COLO668 (cell line): ENCODE data around the gene ARTN.

ENCODE experiments used
- DNase-seq: peaks from one replicate; lab custom pipeline; 2025; ENCODE audit not compliant: unreplicated experiment; lab: John Stamatoyannopoulos, UW

Gene ARTN

GRCh38 chr1:43947061-43947873 lies 13.7 kb downstream of the ARTN start:
- peak; percentile 57 for DNase-seq

GRCh38 chr1:43947874-43948437 lies 14.4 kb downstream of the ARTN start:
- no peak for DNase-seq

GRCh38 chr1:43949678-43950077 lies 16.1 kb downstream of the ARTN start:
- DNase-seq, result peak; percentile 30

- no peak for DNase-seq
Observed at GRCh38 chr1:43951021-43951985, 17.7 kb downstream of the ARTN start.

- DNase-seq, result no peak
Observed at GRCh38 chr1:43952731-43953346, 19.2 kb downstream of the ARTN start.

GRCh38 chr1:43953361-43953760 lies 19.8 kb downstream of the ARTN start:
- DNase-seq, result no peak

- DNase-seq, result no peak
Observed at GRCh38 chr1:43954036-43954435, 20.4 kb downstream of the ARTN start.

GRCh38 chr1:43956234-43956633 lies 22.6 kb downstream of the ARTN start:
- DNase-seq, result no peak

GRCh38 chr1:43957407-43958040 lies 23.9 kb downstream of the ARTN start:
- DNase-seq, result no peak

- no peak for DNase-seq
Observed at GRCh38 chr1:43958351-43959255, 25.0 kb downstream of the ARTN start.

GRCh38 chr1:43960798-43961197 lies 27.2 kb downstream of the ARTN start:
- no peak for DNase-seq

- DNase-seq, result no peak
Observed at GRCh38 chr1:43961692-43962091, 28.1 kb downstream of the ARTN start.

- DNase-seq, result no peak
Observed at GRCh38 chr1:43962324-43962723, 28.7 kb downstream of the ARTN start.

GRCh38 chr1:43963006-43963405 lies 29.4 kb downstream of the ARTN start:
- no peak for DNase-seq

- no peak for DNase-seq
Observed at GRCh38 chr1:43963890-43964289, 30.3 kb downstream of the ARTN start.

- no peak for DNase-seq
Observed at GRCh38 chr1:43965316-43965715, 31.7 kb downstream of the ARTN start.

GRCh38 chr1:43968348-43968948 lies 34.8 kb downstream of the ARTN start:
- no peak for DNase-seq

GRCh38 chr1:43969416-43969745 lies 35.8 kb downstream of the ARTN start:
- DNase-seq, result no peak

- peak; percentile 99 for DNase-seq
Observed at GRCh38 chr1:43969746-43970466, 36.3 kb downstream of the ARTN start, which contains the start of gene DPH2. Gene DPH2 (plus strand): TSS chr1:43970010. CDS start chr1:43970176, 166 bp downstream.
